Measurements from ENCODE around the gene PTPRD.

PTPRD gene

GRCh38 chr9:8804613-8805012 is 1808.2 kb downstream of the PTPRD start:
- H3K9ac ChIP-seq (ENCODE audit: low read depth, low read length) = no peak overlapping the region
- H3K9me3 ChIP-seq (ENCODE audit: control insufficient read depth, insufficient read depth, low read length) = no peaks in the 10 kb centered on the region
- peaks cover 6% of the 10 kb centered on the region for H3K4me1 ChIP-seq (ENCODE audit: insufficient read depth, low read length)
- no peaks in the 10 kb centered on the region for H3K36me3 ChIP-seq (ENCODE audit: insufficient read depth, low read length)

GRCh38 chr9:8802242-8802641 is 1810.6 kb downstream of the PTPRD start:
- H3K9ac ChIP-seq (ENCODE audit: low read depth, low read length) = no peak overlapping the region
- no peaks in the 10 kb centered on the region for H3K36me3 ChIP-seq (ENCODE audit: insufficient read depth, low read length)
- H3K9me3 ChIP-seq (ENCODE audit: control insufficient read depth, insufficient read depth, low read length) = no peaks in the 10 kb centered on the region
- H3K4me1 ChIP-seq (ENCODE audit: insufficient read depth, low read length) = peaks cover 15% of the 10 kb centered on the region

- peaks cover 15% of the 10 kb centered on the region for H3K4me1 ChIP-seq (ENCODE audit: insufficient read depth, low read length)
- no peaks in the 10 kb centered on the region for H3K36me3 ChIP-seq (ENCODE audit: insufficient read depth, low read length)
- H3K9me3 ChIP-seq (ENCODE audit: control insufficient read depth, insufficient read depth, low read length) = no peaks in the 10 kb centered on the region
- no peak overlapping the region for H3K9ac ChIP-seq (ENCODE audit: low read depth, low read length)
Observed at GRCh38 chr9:8800196-8800595, 1812.6 kb downstream of the PTPRD start.

- H3K4me1 ChIP-seq (ENCODE audit: insufficient read depth, low read length) = peaks cover 15% of the 10 kb centered on the region
- H3K9ac ChIP-seq (ENCODE audit: low read depth, low read length) = no peak overlapping the region
- H3K9me3 ChIP-seq (ENCODE audit: control insufficient read depth, insufficient read depth, low read length) = no peaks in the 10 kb centered on the region
- H3K36me3 ChIP-seq (ENCODE audit: insufficient read depth, low read length) = no peaks in the 10 kb centered on the region
Observed at GRCh38 chr9:8799615-8800014, 1813.2 kb downstream of the PTPRD start.

- Histone ChIP-seq H3K36me3 (ENCODE audit: insufficient read depth, low read length) (no peaks in the 10 kb centered on the region), H3K9ac (ENCODE audit: low read depth, low read length) (no peak overlapping the region), H3K4me1 (ENCODE audit: insufficient read depth, low read length) (peaks cover 15% of the 10 kb centered on the region), H3K9me3 (ENCODE audit: control insufficient read depth, insufficient read depth, low read length) (no peaks in the 10 kb centered on the region)
Observed at GRCh38 chr9:8799206-8799605, 1813.6 kb downstream of the PTPRD start.

- Histone ChIP-seq H3K9me3 (ENCODE audit: control insufficient read depth, insufficient read depth, low read length) (no peaks in the 10 kb centered on the region), H3K9ac (ENCODE audit: low read depth, low read length) (no peak overlapping the region), H3K4me1 (ENCODE audit: insufficient read depth, low read length) (peaks cover 7% of the 10 kb centered on the region; the same call in 1 of the 2 replicates), H3K36me3 (ENCODE audit: insufficient read depth, low read length) (no peaks in the 10 kb centered on the region)
Observed at GRCh38 chr9:8784838-8785237, 1828.0 kb downstream of the PTPRD start.

DNA sequence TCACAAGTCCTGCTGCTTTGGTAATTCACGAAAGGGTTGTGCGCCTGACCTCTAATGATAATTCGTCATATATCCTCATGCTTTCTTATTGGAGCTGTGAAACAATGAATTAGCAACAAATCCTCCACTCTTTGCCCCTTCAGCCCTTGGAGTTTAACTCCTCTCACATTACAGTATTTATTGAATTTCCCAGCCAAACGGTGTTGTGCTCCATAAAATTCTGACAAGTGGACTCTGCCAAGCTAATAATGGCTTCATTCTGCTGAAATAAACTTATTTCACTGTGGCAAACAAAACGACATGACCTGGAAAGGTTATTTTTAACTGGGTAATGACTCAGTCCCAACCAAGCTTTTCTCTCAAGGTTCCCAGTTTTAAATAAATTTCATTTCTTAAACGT is 1828.9 kb downstream of the PTPRD start:
- peaks cover 8% of the 10 kb centered on the region; the same call in 1 of the 2 replicates for H3K4me1 ChIP-seq (ENCODE audit: insufficient read depth, low read length)
- H3K9ac ChIP-seq (ENCODE audit: low read depth, low read length) = no peak overlapping the region
- H3K9me3 ChIP-seq (ENCODE audit: control insufficient read depth, insufficient read depth, low read length) = no peaks in the 10 kb centered on the region
- no peaks in the 10 kb centered on the region for H3K36me3 ChIP-seq (ENCODE audit: insufficient read depth, low read length)

DNA sequence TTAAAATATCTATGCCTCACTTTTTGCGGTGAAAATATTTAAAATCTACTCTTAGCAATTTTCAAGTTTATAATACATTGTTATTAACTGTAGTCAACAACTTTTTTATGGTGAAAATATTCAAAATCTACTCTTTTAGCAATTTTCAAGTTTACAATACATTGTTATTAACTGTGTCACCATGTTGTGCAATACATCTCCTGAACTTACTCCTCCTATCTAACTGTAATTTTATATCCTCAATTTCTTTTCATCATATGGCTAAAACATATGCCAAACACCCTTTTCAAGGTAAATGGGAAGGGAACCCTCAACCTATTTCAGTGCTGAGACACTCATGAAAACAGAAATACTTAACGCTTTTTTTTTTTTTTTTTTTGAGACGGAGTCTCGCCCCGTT is 1830.6 kb downstream of the PTPRD start:
- Histone ChIP-seq H3K36me3 (ENCODE audit: insufficient read depth, low read length) (no peaks in the 10 kb centered on the region), H3K9ac (ENCODE audit: low read depth, low read length) (no peak overlapping the region), H3K4me1 (ENCODE audit: insufficient read depth, low read length) (peaks cover 16% of the 10 kb centered on the region), H3K9me3 (ENCODE audit: control insufficient read depth, insufficient read depth, low read length) (no peaks in the 10 kb centered on the region)

GRCh38 chr9:8781458-8781857 is 1831.3 kb downstream of the PTPRD start:
- Histone ChIP-seq H3K36me3 (ENCODE audit: insufficient read depth, low read length) (no peaks in the 10 kb centered on the region), H3K9ac (ENCODE audit: low read depth, low read length) (no peak overlapping the region), H3K9me3 (ENCODE audit: control insufficient read depth, insufficient read depth, low read length) (no peaks in the 10 kb centered on the region), H3K4me1 (ENCODE audit: insufficient read depth, low read length) (peaks cover 16% of the 10 kb centered on the region)

DNA sequence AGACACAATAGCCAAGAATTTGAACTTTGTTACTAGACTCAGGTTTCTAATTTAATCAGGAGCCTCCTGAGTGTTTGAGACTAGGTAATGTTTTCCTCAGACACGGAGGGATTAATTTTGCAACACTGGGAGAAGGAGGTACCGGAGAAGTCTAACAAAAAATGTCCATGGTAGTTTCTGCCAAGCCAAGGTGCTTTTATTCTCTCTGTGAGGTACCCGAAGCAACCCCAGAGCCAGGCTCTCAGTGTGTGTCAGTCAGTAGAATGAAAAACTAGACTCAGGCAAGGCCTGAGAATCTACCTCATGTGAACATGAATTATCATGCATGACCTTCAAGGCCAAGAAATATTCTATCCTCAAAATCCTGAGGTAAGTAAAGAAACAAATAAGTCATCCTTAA is 1832.4 kb downstream of the PTPRD start:
- H3K4me1 ChIP-seq (ENCODE audit: insufficient read depth, low read length) = peaks cover 16% of the 10 kb centered on the region
- no peaks in the 10 kb centered on the region for H3K36me3 ChIP-seq (ENCODE audit: insufficient read depth, low read length)
- no peaks in the 10 kb centered on the region for H3K9me3 ChIP-seq (ENCODE audit: control insufficient read depth, insufficient read depth, low read length)
- H3K9ac ChIP-seq (ENCODE audit: low read depth, low read length) = no peak overlapping the region

DNA sequence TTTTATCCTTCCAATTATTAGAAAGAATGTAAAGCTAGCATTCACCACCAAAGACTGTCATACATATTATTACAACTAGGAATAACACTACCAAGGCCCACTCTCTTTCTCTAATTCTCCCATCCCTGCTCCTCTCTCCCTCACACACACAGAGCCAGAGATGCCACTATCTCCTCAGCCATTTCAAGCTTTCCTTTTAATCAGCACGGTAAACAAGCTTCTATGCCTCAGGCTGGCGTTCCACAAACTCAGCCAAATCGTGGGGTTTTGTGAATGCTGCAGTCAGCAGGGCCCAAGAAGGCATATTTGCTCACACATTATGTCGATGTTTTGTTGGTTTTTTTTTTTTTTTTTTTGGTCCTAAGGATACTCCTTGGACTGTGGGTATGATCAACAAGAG is 1833.3 kb downstream of the PTPRD start:
- no peaks in the 10 kb centered on the region for H3K36me3 ChIP-seq (ENCODE audit: insufficient read depth, low read length)
- no peaks in the 10 kb centered on the region for H3K9me3 ChIP-seq (ENCODE audit: control insufficient read depth, insufficient read depth, low read length)
- peaks cover 11% of the 10 kb centered on the region for H3K4me1 ChIP-seq (ENCODE audit: insufficient read depth, low read length)
- no peak overlapping the region for H3K9ac ChIP-seq (ENCODE audit: low read depth, low read length)

- Histone ChIP-seq H3K9me3 (ENCODE audit: control insufficient read depth, insufficient read depth, low read length) (no peaks in the 10 kb centered on the region), H3K36me3 (ENCODE audit: insufficient read depth, low read length) (no peaks in the 10 kb centered on the region), H3K4me1 (ENCODE audit: insufficient read depth, low read length) (peaks cover 9% of the 10 kb centered on the region), H3K9ac (ENCODE audit: low read depth, low read length) (no peak overlapping the region)
Observed at GRCh38 chr9:8778356-8778755, 1834.4 kb downstream of the PTPRD start.

DNA sequence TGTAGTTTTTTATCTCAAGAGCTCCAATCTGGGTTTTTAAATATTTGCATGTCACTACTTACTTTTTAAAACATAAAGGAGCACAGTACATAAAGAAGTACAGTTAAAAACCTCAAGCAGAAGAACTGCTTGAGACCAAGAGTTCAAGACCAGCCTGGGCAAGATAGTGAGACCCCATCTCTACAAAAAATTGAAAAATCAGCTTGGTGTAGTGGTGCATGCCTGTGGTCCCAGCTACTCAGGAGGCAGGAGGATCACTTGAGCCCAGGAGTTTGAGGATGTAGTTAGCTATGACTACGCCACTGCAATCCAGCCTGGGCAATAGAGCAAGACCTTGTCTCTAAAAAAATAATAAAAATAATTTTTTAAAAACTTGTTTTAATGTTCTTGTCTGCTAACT is 1840.5 kb downstream of the PTPRD start:
- H3K4me1 ChIP-seq (ENCODE audit: insufficient read depth, low read length) = no peaks in the 10 kb centered on the region
- H3K36me3 ChIP-seq (ENCODE audit: insufficient read depth, low read length) = no peaks in the 10 kb centered on the region
- no peaks in the 10 kb centered on the region for H3K9me3 ChIP-seq (ENCODE audit: control insufficient read depth, insufficient read depth, low read length)
- H3K9ac ChIP-seq (ENCODE audit: low read depth, low read length) = no peak overlapping the region

- no peak overlapping the region for H3K9ac ChIP-seq (ENCODE audit: low read depth, low read length)
- no peaks in the 10 kb centered on the region for H3K36me3 ChIP-seq (ENCODE audit: insufficient read depth, low read length)
- no peaks in the 10 kb centered on the region for H3K9me3 ChIP-seq (ENCODE audit: control insufficient read depth, insufficient read depth, low read length)
- no peaks in the 10 kb centered on the region for H3K4me1 ChIP-seq (ENCODE audit: insufficient read depth, low read length)
Observed at GRCh38 chr9:8769153-8769552, 1843.6 kb downstream of the PTPRD start.

GRCh38 chr9:8766096-8766495 is 1846.7 kb downstream of the PTPRD start:
- Histone ChIP-seq H3K9me3 (ENCODE audit: control insufficient read depth, insufficient read depth, low read length) (no peaks in the 10 kb centered on the region), H3K9ac (ENCODE audit: low read depth, low read length) (no peak overlapping the region), H3K4me1 (ENCODE audit: insufficient read depth, low read length) (no peaks in the 10 kb centered on the region), H3K36me3 (ENCODE audit: insufficient read depth, low read length) (no peaks in the 10 kb centered on the region)

- Histone ChIP-seq H3K36me3 (ENCODE audit: insufficient read depth, low read length) (no peaks in the 10 kb centered on the region), H3K9ac (ENCODE audit: low read depth, low read length) (no peak overlapping the region), H3K9me3 (ENCODE audit: control insufficient read depth, insufficient read depth, low read length) (no peaks in the 10 kb centered on the region), H3K4me1 (ENCODE audit: insufficient read depth, low read length) (no peaks in the 10 kb centered on the region)
Observed at GRCh38 chr9:8764051-8764450, 1848.8 kb downstream of the PTPRD start.
